CD4-positive, alpha-beta memory T cell (primary cell): ENCODE results near the gene PPP2R5E. TPM values are rescaled to one million over a fixed set of nuclear protein-coding genes. Genes with fewer than 3 reads are reported as not detected.

Experiments used
- CTCF ChIA-PET: fragments of 350-600 bp; sonication (Branson Sonifier 250); formaldehyde crosslinking; loops from one replicate; lab custom pipeline; 2021; ENCODE audit warnings: inconsistent platforms; ENCODE audit not compliant: partially characterized antibody; lab: Charles Lee
- POLR2A ChIA-PET: fragments of 350-600 bp; sonication (Branson Sonifier 250); formaldehyde crosslinking; loops from one replicate; lab custom pipeline; 2021; ENCODE audit not compliant: partially characterized antibody; lab: Charles Lee
- DNase-seq, 5 donors: peaks; one replicate each; pipeline versions ENCODE4 v3.0.0 to v3.0.0-alpha.2; 2020 to 2022; ENCODE audit warnings: mixed read lengths in 1 of 5
- H3K27ac ChIP-seq: one replicate; pipeline ENCODE4 v1.7.0; 2013; ENCODE audit warnings: low read depth, low read length
- H3K27me3 ChIP-seq: 2 replicates; pipeline ENCODE4 v1.7.0; 2013; ENCODE audit warnings: mild to moderate bottlenecking, low read length, moderate library complexity; ENCODE audit not compliant: insufficient read depth
- H3K36me3 ChIP-seq: 2 replicates; pipeline ENCODE4 v1.7.0; 2013; ENCODE audit warnings: mild to moderate bottlenecking, low read length, moderate library complexity; ENCODE audit not compliant: insufficient read depth
- H3K4me1 ChIP-seq: 2 replicates; pipeline ENCODE4 v1.7.0; 2013; ENCODE audit warnings: mild to moderate bottlenecking, low read length, moderate library complexity; ENCODE audit not compliant: insufficient read depth
- H3K4me3 ChIP-seq, 2 donors: one replicate each; pipeline ENCODE4 v1.7.0; 2013; ENCODE audit warnings: low read length in 2 of 2, mild to moderate bottlenecking in 1 of 2
- H3K9me3 ChIP-seq, 2 donors: one replicate each; pipeline ENCODE4 v1.7.0; 2013; ENCODE audit warnings: low read length in 2 of 2, control low read depth in 1 of 2; ENCODE audit not compliant: control insufficient read depth in 1 of 2
- H3K27ac Mint-ChIP-seq, 7 donors: one replicate each; pipeline ENCODE4 v1.8.0; 2020 to 2021; ENCODE audit warnings: mixed read lengths in 7 of 7, mild to moderate bottlenecking in 6 of 7, inconsistent platforms in 3 of 7, moderate library complexity in 3 of 7
- H3K27me3 Mint-ChIP-seq, 2 donors: one replicate each; pipeline ENCODE4 v1.8.0; 2020 to 2021; ENCODE audit warnings: mixed read lengths in 2 of 2
- H3K36me3 Mint-ChIP-seq, 2 donors: one replicate each; pipeline ENCODE4 v1.8.0; 2020 to 2021; ENCODE audit warnings: mixed read lengths in 2 of 2, inconsistent platforms in 1 of 2, mild to moderate bottlenecking in 1 of 2
- H3K4me1 Mint-ChIP-seq, 4 donors: one replicate each; pipeline ENCODE4 v1.8.0; 2020 to 2021; ENCODE audit warnings: mixed read lengths in 4 of 4, mild to moderate bottlenecking in 1 of 4
- H3K4me3 Mint-ChIP-seq, 8 donors: one replicate each; pipeline ENCODE4 v1.8.0; 2020 to 2021; ENCODE audit warnings: mixed read lengths in 8 of 8, mild to moderate bottlenecking in 7 of 8, moderate library complexity in 6 of 8, inconsistent platforms in 3 of 8
- H3K9me3 Mint-ChIP-seq, 8 donors: one replicate each; pipeline ENCODE4 v1.8.0; 2020 to 2021; ENCODE audit warnings: mixed read lengths in 8 of 8, mild to moderate bottlenecking in 5 of 8, inconsistent platforms in 3 of 8, moderate library complexity in 1 of 8
- intact Hi-C: fragments of 100-400 bp; cut with micrococcal nuclease; formaldehyde crosslinking; loops from one replicate; pipeline ENCODE4 v1.15.1; 2023
- polyA plus RNA-seq, 2 donors: library from polyadenylated mRNA; unstranded; fragments of 300-500 nt; fragmentation: Illumina TruSeq; gene quantifications; one replicate each; pipeline ENCODE4 v1.2.3, GENCODE V29; 2021
- total RNA-seq, 2 experiments: library from RNA; stranded (reverse); gene quantifications; one replicate each; pipeline ENCODE4 v1.2.3, GENCODE V29; 2021

PPP2R5E gene
- total and polyA plus RNA-seq, 4 experiments from 2014 or later = 36.2 to 38.3 (median 37.1) TPM

- H3K27ac Mint-ChIP-seq = peak overlapping the region in 5 of 7 donors; percentile 9 to 91 (median 54)
- no peaks in the 10 kb centered on the region for H3K9me3 Mint-ChIP-seq
- peaks cover 35 to 62% (median 46%) of the 10 kb centered on the region in 4 donors for H3K4me1 Mint-ChIP-seq
- H3K4me3 Mint-ChIP-seq = peak overlapping the region in 1 of 8 donors; percentile 41
- H3K36me3 Mint-ChIP-seq = peaks cover 2 to 8% of the 10 kb centered on the region in 2 donors
- H3K4me1 ChIP-seq = peaks cover 6% of the 10 kb centered on the region
- intact Hi-C loops = no loop called here
- no peaks in the 10 kb centered on the region for H3K27me3 Mint-ChIP-seq
- H3K9me3 ChIP-seq = no peaks in the 10 kb centered on the region
- no peaks in the 10 kb centered on the region for H3K36me3 ChIP-seq
- no peaks in the 10 kb centered on the region for H3K27me3 ChIP-seq
- ChIA-PET POLR2A (no interaction called here), CTCF (interaction anchor here (1.0 kb wide), 1 partner anchor 9 kb away, joined by 4 read pairs; no protein-coding TSS in a partner anchor)
- no peak overlapping the region for H3K4me3 ChIP-seq
- no peak for DNase-seq
- no peak overlapping the region for H3K27ac ChIP-seq
Measured at GRCh38 chr14:63486738-63487137, 56.4 kb downstream of the PPP2R5E start.

DNA sequence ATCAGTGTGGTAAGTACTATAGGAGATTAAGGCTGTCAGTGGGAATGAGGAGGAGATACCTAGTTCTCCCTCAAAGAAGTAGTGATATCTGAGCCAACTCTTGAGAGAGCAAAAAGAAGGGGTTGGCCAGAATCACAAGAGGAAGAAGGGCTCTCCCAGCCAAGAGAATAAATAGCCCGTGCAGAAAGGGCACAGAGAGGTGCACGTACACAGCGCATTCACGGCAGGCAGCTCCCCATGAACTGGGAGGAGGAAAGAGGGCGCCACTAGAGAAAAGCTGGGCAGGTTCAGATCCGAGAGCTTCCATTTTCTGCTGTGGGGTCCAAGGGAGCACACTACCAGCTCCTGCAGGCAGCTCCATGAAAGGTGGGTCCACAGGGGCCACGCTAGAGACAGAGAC is 59.9 kb downstream of the PPP2R5E start:
- Mint-ChIP-seq H3K27me3 (no peaks in the 10 kb centered on the region), H3K4me3 (peak overlapping the region in 2 of 8 donors; percentile 13 to 17), H3K9me3 (no peaks in the 10 kb centered on the region), H3K4me1 (peaks cover 37 to 63% (median 51%) of the 10 kb centered on the region in 4 donors), H3K27ac (peak overlapping the region in 4 of 7 donors; percentile 12 to 82 (median 48)), H3K36me3 (peaks cover 0 to 3% of the 10 kb centered on the region in 2 donors)
- no peaks in the 10 kb centered on the region for H3K9me3 ChIP-seq
- peaks cover 22% of the 10 kb centered on the region for H3K4me1 ChIP-seq
- no peaks in the 10 kb centered on the region for H3K36me3 ChIP-seq
- ChIA-PET CTCF (interaction anchor here (0.8 to 1.5 kb wide), 2 partner anchors 10 to 21 kb away, joined by 3 to 4 read pairs; no protein-coding TSS in a partner anchor), POLR2A (no interaction called here)
- H3K4me3 ChIP-seq = no peak overlapping the region
- H3K27ac ChIP-seq = no peak overlapping the region
- H3K27me3 ChIP-seq = no peaks in the 10 kb centered on the region
- intact Hi-C loops = no loop called here
- no peak for DNase-seq

- H3K4me3 Mint-ChIP-seq = peak overlapping the region in 3 of 8 donors; percentile 0 to 59 (median 35)
- Histone ChIP-seq H3K36me3 (no peaks in the 10 kb centered on the region), H3K9me3 (no peaks in the 10 kb centered on the region), H3K4me1 (peaks cover 34% of the 10 kb centered on the region), H3K27ac (no peak overlapping the region), H3K27me3 (no peaks in the 10 kb centered on the region), H3K4me3 (no peak overlapping the region)
- no peaks in the 10 kb centered on the region for H3K9me3 Mint-ChIP-seq
- peaks cover 42 to 69% (median 55%) of the 10 kb centered on the region in 4 donors for H3K4me1 Mint-ChIP-seq
- POLR2A ChIA-PET = no interaction called here
- no peaks in the 10 kb centered on the region for H3K27me3 Mint-ChIP-seq
- no peak for DNase-seq
- H3K27ac Mint-ChIP-seq = peak overlapping the region in 5 of 7 donors; percentile 13 to 67 (median 47)
- H3K36me3 Mint-ChIP-seq = no peaks in the 10 kb centered on the region
- intact Hi-C loops = no loop called here
- CTCF ChIA-PET = interaction anchor here (1.2 kb wide), 1 partner anchor 22 kb away, joined by 3 read pairs; no protein-coding TSS in a partner anchor
Measured at GRCh38 chr14:63480599-63480998, 62.6 kb downstream of the PPP2R5E start.

- H3K4me3 ChIP-seq = peak overlapping the region in 1 of 2 donors; percentile 12
- Mint-ChIP-seq H3K36me3 (no peaks in the 10 kb centered on the region), H3K9me3 (no peaks in the 10 kb centered on the region), H3K4me3 (peak overlapping the region in 7 of 8 donors; percentile 22 to 85 (median 55)), H3K27me3 (no peaks in the 10 kb centered on the region), H3K27ac (peak overlapping the region in 4 of 7 donors; percentile 31 to 79 (median 37)), H3K4me1 (peaks cover 34 to 59% (median 47%) of the 10 kb centered on the region in 4 donors)
- H3K36me3 ChIP-seq = no peaks in the 10 kb centered on the region
- H3K27me3 ChIP-seq = no peaks in the 10 kb centered on the region
- ChIA-PET CTCF (interaction anchor here (1.9 kb wide), 1 partner anchor 9 kb away, joined by 4 read pairs; no protein-coding TSS in a partner anchor), POLR2A (no interaction called here)
- intact Hi-C loops = no loop called here
- H3K9me3 ChIP-seq = no peaks in the 10 kb centered on the region
- no peak for DNase-seq
- peaks cover 33% of the 10 kb centered on the region for H3K4me1 ChIP-seq
- no peak overlapping the region for H3K27ac ChIP-seq
Measured at GRCh38 chr14:63478437-63478852, 64.7 kb downstream of the PPP2R5E start.

GRCh38 chr14:63478010-63478409 is 65.2 kb downstream of the PPP2R5E start:
- POLR2A ChIA-PET = no interaction called here
- intact Hi-C loops = no loop called here
- peaks cover 30 to 54% (median 43%) of the 10 kb centered on the region in 4 donors for H3K4me1 Mint-ChIP-seq
- peak overlapping the region; percentile 25 to 85 (median 73) for H3K4me3 Mint-ChIP-seq
- Histone ChIP-seq H3K9me3 (no peaks in the 10 kb centered on the region), H3K27ac (no peak overlapping the region), H3K36me3 (no peaks in the 10 kb centered on the region), H3K4me3 (no peak overlapping the region), H3K27me3 (no peaks in the 10 kb centered on the region), H3K4me1 (peaks cover 33% of the 10 kb centered on the region)
- no peaks in the 10 kb centered on the region for H3K9me3 Mint-ChIP-seq
- CTCF ChIA-PET = interaction anchor here (1.9 kb wide), 1 partner anchor 9 kb away, joined by 4 read pairs; no protein-coding TSS in a partner anchor
- no peaks in the 10 kb centered on the region for H3K27me3 Mint-ChIP-seq
- H3K36me3 Mint-ChIP-seq = no peaks in the 10 kb centered on the region
- peak overlapping the region; percentile 37 to 81 (median 65) for H3K27ac Mint-ChIP-seq
- DNase-seq = peak in 3 of 5 donors; percentile 10 to 22 (median 10)

- H3K4me1 ChIP-seq = peaks cover 33% of the 10 kb centered on the region
- ChIA-PET POLR2A (no interaction called here), CTCF (interaction anchor here (1.9 kb wide), 1 partner anchor 10 kb away, joined by 4 read pairs; no protein-coding TSS in a partner anchor)
- Mint-ChIP-seq H3K36me3 (no peaks in the 10 kb centered on the region), H3K4me1 (peaks cover 29 to 54% (median 42%) of the 10 kb centered on the region in 4 donors), H3K27me3 (no peaks in the 10 kb centered on the region), H3K9me3 (no peaks in the 10 kb centered on the region), H3K27ac (peak overlapping the region in 6 of 7 donors; percentile 37 to 97 (median 65)), H3K4me3 (peak overlapping the region in 7 of 8 donors; percentile 13 to 85 (median 72))
- intact Hi-C loops = no loop called here
- H3K4me3 ChIP-seq = no peak overlapping the region
- no peaks in the 10 kb centered on the region for H3K9me3 ChIP-seq
- DNase-seq = no peak
- H3K27me3 ChIP-seq = no peaks in the 10 kb centered on the region
- H3K36me3 ChIP-seq = no peaks in the 10 kb centered on the region
- H3K27ac ChIP-seq = no peak overlapping the region
Measured at GRCh38 chr14:63477556-63477955, 65.6 kb downstream of the PPP2R5E start.

GRCh38 chr14:63475761-63476160 is 67.4 kb downstream of the PPP2R5E start:
- ChIA-PET POLR2A (interaction anchor here (0.6 kb wide), 1 partner anchor 443 kb away, joined by 3 read pairs; no protein-coding TSS in a partner anchor), CTCF (no interaction called here)
- Mint-ChIP-seq H3K9me3 (no peaks in the 10 kb centered on the region), H3K27ac (no peak overlapping the region), H3K27me3 (no peaks in the 10 kb centered on the region), H3K36me3 (no peaks in the 10 kb centered on the region), H3K4me1 (peaks cover 33 to 64% (median 50%) of the 10 kb centered on the region in 4 donors), H3K4me3 (no peak overlapping the region)
- no peaks in the 10 kb centered on the region for H3K9me3 ChIP-seq
- peaks cover 50% of the 10 kb centered on the region for H3K4me1 ChIP-seq
- H3K27ac ChIP-seq = no peak overlapping the region
- intact Hi-C loops = no loop called here
- no peaks in the 10 kb centered on the region for H3K36me3 ChIP-seq
- no peak overlapping the region for H3K4me3 ChIP-seq
- H3K27me3 ChIP-seq = no peaks in the 10 kb centered on the region
- no peak for DNase-seq
